ENCODE measurements around the gene HECW1.
A peak's percentile ranks its signal among the peaks of the same experiment; 100 is the strongest.

The HECW1 gene

DNA sequence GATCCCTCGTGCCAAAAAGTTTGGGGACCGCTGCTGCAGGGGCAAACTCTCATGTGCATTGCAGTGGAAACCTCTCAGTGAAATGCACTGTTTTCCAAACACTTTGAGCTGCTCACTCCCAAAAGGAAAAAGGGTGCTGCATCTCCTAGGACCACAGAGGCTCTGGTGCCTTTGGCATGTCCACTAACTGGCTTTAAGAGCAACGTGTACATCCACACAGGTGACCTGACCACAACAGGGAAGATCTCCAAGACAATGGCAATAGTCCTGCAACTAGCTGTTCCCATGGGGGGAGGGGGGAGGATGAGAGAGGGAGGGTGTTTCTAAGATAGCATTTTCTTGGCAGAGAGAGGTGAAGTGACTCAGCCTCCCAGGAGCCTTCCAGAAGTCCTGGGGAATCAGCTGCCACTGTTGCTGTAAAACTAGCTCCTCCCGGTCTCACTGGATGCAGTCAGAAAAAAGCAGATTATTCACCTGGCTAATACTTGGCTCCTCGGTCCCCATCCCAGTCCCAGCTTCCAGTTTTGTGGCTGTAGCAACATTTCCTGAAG is 181.7 kb downstream of the HECW1 start:
- no peak overlapping the region for H3K4me3 ChIP-seq (ENCODE audit: low read depth, low read length)
- DNase-seq (ENCODE audit: low read depth), result peak; percentile 60

DNA sequence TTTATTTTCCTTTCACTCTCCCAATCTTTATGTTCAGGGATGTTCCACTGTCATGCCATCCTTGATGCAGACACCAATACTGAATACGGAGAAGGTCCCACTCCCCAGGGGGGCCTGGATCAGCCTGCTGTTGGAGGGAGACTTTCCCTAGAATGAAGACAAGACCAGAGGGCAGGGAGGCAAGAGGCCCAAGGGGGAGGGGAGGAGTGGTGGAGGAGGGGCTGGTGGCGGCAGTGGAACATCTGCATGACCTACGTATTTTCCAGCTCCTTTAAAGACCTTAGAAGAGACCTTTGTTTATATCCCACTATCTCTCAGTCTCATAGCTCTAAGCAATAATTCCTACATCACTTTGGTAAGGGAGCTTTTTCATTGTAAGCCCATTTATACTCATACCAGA is 183.0 kb downstream of the HECW1 start:
- DNase-seq (ENCODE audit: low read depth), result no peak
- H3K4me3 ChIP-seq (ENCODE audit: low read depth, low read length), result no peak overlapping the region

DNA sequence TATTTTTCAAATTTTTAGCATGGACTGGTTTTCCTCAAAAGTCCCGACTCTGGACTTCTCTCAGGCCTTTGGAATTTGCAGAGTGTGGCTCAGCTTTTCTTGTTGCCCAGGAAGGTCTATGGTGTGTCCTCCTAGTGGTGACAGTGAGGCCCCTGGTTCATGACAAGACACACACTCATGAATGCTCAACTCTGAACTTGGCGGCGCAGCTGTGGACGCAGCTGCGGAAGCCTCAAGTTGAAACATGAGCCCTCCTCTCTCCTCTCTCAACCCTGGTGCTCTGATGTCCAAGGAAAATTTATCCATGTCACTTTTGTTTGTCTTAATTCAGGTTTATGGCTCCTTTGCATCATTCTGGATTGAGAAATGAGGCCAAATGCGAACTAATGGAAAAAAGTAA is 183.9 kb downstream of the HECW1 start:
- peak; percentile 54 for DNase-seq (ENCODE audit: low read depth)
- H3K4me3 ChIP-seq (ENCODE audit: low read depth, low read length), result no peak overlapping the region

DNA sequence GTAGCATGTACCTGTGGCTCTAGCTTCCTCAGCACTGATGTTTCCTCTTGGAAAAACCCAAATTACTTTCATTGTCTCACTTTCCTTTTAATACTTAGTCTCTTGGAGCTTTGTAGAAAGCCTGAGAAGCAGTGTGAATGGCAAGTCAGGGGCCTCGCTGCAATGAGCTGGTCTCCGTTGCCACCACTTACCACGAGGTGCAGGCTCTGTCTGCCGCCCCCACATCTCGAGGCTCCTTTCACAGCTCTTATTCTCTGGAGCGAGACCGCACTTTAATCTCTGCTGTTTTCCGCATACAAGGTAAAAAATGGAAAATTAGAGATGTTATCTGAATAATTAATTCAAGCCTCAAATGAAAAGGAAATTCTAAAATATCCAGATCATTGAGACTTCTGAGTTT is 186.2 kb downstream of the HECW1 start:
- no peak for DNase-seq (ENCODE audit: low read depth)
- H3K4me3 ChIP-seq (ENCODE audit: low read depth, low read length), result no peak overlapping the region

- no peak overlapping the region for H3K4me3 ChIP-seq (ENCODE audit: low read depth, low read length)
- DNase-seq (ENCODE audit: low read depth), result no peak
Measured at GRCh38 chr7:43300121-43300520, 187.7 kb downstream of the HECW1 start.

DNA sequence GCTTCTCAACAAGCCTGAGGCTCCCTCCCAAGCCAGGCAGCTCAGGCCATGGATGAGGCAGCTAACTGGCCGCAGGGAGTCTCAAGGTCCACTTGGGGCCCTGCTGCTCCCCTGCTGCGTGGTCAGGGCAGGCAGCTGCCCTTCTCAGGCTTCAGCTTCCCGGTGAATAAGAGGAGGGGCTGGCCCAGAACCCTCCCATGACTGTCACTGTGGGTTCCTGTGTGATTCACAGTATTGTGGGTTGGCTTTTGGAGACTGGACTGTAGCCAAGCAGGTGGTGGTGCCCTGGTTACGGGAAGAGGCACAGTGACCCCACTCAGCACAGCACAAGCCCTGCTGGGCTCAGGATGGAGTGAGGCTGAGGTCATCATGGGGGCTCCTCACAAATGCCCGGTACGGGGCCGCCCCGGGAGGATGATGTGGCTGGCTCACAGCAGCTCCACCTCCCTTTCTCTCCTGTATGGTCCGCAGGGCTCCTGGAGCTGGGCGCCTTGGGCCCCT is 189.8 kb downstream of the HECW1 start:
- H3K4me3 ChIP-seq (ENCODE audit: low read depth, low read length), result no peak overlapping the region
- DNase-seq (ENCODE audit: low read depth), result peak; percentile 62

DNA sequence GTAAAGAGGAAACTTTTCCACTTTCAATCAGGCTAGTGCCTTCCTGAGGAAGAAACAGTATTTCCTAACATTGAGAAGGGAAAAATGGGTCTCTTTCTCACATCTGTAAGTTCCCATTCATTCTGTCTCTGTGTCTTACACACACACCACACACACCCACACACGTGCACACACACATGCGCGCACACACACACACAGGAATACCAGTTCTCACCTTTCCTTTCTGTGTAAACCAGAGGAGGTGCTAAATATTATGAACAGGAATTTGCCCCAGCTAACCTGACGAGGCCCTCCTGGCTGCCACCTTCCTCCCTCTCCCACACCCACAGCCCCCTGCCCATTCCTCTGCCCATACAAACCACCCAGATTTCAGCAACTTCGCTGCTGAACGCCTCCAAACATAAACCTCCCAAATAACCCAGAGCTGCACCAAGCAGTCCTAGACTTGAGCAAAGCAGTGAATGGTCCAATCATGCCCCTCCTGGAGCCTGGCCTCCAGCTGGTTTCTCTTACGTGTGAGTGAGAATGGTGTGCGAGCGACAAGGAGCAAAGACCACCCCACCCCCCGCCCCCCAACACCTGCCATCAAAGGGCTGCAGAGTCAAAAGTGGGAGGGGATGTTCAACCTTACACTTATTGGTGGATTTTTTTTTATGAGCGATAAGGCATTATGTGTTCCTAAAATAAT is 190.5 kb downstream of the HECW1 start:
- no peak overlapping the region for H3K4me3 ChIP-seq (ENCODE audit: low read depth, low read length)

DNA sequence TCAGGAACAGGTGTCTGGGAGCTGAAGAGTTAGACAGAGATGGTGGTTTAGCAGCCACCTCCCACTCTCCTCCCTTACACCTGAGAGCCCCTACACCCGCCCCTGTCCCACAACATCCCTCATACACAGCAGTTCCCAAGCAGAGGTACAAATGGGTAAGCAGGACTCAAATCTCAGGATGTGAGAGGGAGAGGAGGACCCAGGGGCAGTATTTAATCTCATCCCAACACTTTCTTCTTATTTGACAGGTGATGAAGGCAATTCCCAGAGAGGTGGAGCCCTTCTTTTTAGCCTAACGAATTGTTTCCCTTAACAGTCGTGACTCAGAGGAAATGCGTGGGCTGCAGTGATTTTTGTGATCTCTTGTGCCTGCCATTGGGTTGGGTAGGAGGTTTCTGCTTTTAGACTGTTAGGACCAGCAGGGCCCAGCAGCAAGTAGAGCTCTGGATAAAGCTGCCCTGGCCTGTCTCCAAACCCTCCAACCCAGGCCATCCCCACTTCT is 191.3 kb downstream of the HECW1 start:
- DNase-seq (ENCODE audit: low read depth), result no peak

More for the DNA sequence above, 190.5 kb downstream of the HECW1 start:
- DNase-seq (ENCODE audit: low read depth), result no peak

DNA sequence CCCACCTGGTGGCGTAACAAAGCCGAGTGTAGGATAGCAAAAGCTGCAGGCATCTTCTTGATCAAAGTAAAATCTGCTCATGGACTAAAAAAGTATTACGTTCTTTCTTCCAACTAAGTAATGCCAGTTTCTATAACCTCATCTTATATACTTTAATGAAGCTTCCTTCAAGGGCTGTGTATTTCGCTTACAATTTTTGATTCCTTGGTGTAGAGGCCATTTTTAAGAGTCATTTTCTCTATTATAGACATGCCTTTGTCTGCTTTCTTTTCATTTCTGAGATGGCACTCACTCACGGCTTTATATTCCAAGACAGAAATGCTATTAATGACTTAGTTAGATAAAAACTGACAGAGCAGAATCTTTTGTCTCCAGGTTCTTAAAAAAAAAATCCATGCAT is 194.0 kb downstream of the HECW1 start:
- no peak for DNase-seq (ENCODE audit: low read depth)
- H3K4me3 ChIP-seq (ENCODE audit: low read depth, low read length), result no peak overlapping the region

More for the DNA sequence above, 191.3 kb downstream of the HECW1 start:
- H3K4me3 ChIP-seq (ENCODE audit: low read depth, low read length), result no peak overlapping the region

- H3K4me3 ChIP-seq (ENCODE audit: low read depth, low read length), result no peak overlapping the region
- DNase-seq (ENCODE audit: low read depth), result peak; percentile 4
Measured at GRCh38 chr7:43307522-43307921, 195.1 kb downstream of the HECW1 start.

GRCh38 chr7:43308913-43309705 is 196.7 kb downstream of the HECW1 start:
- DNase-seq (ENCODE audit: low read depth), result no peak
- H3K4me3 ChIP-seq (ENCODE audit: low read depth, low read length), result no peak overlapping the region

DNA sequence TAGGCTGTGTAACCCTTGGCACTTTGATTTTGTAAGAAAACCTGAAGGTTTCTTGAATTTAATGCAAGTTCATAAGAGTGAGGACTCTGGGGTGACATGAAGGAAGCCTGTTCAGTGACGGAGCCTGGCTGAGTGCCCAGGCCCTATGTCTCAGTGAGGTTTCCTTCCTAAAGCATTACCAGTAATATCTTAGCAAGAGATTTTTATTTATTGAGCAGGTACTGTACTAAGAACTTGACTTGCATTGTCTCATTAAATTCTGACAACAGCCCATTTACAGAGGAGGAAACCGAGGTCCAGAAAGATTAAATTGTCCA is 197.2 kb downstream of the HECW1 start:
- DNase-seq (ENCODE audit: low read depth), result no peak

DNA sequence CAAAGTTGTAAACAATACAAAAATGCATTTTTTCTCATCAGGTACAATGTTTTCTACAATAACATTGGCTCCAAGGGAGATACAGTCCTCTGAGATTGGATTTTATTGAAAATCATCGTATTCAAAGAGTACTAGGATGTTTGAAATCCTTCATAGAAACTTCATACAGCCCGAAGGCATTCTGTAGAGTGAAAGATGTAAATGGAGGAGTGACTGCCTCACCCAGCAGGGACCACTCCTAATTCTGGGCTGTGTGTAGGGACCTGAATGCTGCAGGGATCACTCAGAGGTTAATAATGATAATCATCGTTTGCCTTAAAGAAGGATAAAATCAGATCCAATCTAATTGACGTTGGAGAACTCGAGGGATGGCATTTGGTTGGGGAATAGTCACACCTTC is 198.6 kb downstream of the HECW1 start:
- no peak overlapping the region for H3K4me3 ChIP-seq (ENCODE audit: low read depth, low read length)
- no peak for DNase-seq (ENCODE audit: low read depth)

More for the DNA sequence above, 197.2 kb downstream of the HECW1 start:
- no peak overlapping the region for H3K4me3 ChIP-seq (ENCODE audit: low read depth, low read length)

DNA sequence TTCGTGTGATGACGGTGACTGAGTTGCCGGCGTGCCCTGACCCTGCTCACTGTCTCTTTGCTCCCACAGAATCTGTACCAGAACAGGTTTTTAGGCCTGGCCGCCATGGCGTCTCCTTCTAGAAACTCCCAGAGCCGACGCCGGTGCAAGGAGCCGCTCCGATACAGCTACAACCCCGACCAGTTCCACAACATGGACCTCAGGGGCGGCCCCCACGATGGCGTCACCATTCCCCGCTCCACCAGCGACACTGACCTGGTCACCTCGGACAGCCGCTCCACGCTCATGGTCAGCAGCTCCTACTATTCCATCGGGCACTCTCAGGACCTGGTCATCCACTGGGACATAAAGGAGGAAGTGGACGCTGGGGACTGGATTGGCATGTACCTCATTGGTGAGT is 199.2 kb downstream of the HECW1 start:
- no peak overlapping the region for H3K4me3 ChIP-seq (ENCODE audit: low read depth, low read length)
- no peak for DNase-seq (ENCODE audit: low read depth)

- DNase-seq (ENCODE audit: low read depth), result no peak
Measured at GRCh38 chr7:43313628-43314378, 201.4 kb downstream of the HECW1 start.

DNA sequence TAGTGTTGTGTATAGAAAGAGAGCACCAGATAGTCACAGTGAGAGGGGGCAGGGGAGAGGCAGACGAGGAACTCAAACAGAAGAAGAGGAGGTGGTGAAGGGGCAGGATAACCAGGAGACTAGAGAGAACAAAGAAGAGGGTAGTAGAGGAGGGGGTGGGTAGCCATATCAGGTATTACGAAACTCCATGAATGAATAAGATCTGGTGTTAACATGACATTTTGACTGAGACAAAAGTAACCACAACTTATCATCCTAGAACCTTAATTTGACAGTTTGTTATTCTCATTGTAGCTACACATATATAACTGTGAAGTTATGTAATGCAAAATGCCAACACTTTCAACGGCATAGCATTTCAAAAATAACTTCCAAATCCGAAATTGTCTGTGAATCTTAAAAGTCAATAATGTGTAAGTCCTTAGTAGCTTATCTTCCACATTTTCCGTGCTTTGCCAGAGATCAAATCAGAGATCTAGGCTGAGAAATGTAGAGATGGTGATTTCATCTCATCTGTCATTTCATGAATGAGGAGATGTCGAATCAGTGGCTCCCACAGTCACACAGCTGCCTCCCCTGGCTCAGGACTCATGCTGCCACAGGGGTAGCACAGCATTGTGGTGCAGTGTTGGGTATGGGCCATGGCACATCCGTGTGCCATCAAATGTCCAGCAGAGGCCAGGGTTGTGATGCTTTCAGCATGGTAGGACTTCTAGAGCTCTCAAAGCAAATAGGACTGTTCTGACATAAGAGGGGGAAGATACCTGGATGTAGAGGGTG is 202.1 kb downstream of the HECW1 start:
- no peak overlapping the region for H3K4me3 ChIP-seq (ENCODE audit: low read depth, low read length)
- DNase-seq (ENCODE audit: low read depth), result no peak

More at GRCh38 chr7:43313628-43314378, 201.4 kb downstream of the HECW1 start:
- no peak overlapping the region for H3K4me3 ChIP-seq (ENCODE audit: low read depth, low read length)

DNA sequence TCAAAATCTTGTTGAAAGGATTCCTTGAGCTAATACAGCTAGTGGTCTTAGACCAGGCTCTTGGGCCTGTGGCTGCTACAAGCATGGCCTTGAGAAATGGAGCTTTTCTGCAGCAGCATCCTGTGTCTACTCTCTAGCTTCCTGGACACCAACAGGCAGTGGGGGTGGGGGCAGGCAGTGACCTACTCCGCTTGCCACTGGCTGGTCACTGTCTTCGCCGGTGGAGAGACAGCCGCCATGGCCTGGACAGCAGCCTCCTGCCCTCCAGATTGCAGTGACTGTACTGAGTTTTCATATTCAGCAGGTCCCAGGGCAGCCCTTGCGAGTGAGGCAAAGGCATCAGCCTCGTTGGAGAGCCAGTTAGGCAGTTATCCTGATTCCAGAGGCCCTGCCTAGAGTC is 204.6 kb downstream of the HECW1 start:
- H3K4me3 ChIP-seq (ENCODE audit: low read depth, low read length), result no peak overlapping the region
- no peak for DNase-seq (ENCODE audit: low read depth)

- DNase-seq (ENCODE audit: low read depth), result no peak
Measured at GRCh38 chr7:43318188-43318770, 205.8 kb downstream of the HECW1 start.

GRCh38 chr7:43325595-43325994 is 213.1 kb downstream of the HECW1 start:
- H3K4me3 ChIP-seq (ENCODE audit: low read depth, low read length), result no peak overlapping the region
- DNase-seq (ENCODE audit: low read depth), result no peak

More at GRCh38 chr7:43318188-43318770, 205.8 kb downstream of the HECW1 start:
- H3K4me3 ChIP-seq (ENCODE audit: low read depth, low read length), result no peak overlapping the region

Measured in skeletal muscle cell (primary cell).